Measurements from ENCODE around the gene PCDHB5.

DNA sequence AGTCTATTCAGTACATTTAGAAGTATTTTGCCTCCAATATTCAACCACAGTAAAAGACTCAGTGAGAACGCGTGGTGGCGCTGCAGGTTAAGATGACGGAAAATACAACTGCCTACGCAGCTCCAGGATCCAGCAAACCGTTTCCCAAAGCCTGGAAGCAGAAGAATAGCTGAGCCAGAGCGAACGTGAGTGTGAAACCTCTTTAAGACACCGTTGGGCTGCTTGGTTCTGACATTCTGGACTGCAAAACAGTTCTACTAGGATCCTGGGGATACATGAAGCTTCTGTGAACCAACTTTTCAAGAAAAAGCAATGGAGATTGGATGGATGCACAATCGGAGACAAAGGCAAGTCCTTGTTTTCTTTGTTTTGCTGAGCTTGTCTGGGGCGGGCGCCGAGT, 47.2 kb downstream of the PCDHB5 start, which contains the start of gene PCDHB16:
- TF ChIP-seq CTCF (IDR thresholded peaks at IDR 0.05), result peak in 5 of 7 experiments; percentile 21 to 57 (median 41)
- peak in 1 of 3 donors; percentile 20 for TF ChIP-seq POLR2A (IDR thresholded peaks at IDR 0.05)
